Endothelial cell of umbilical vein (primary cell): ENCODE results near the gene ZBTB6. TPM values are rescaled to one million over a fixed set of nuclear protein-coding genes. Genes with fewer than 3 reads are reported as not detected.

ENCODE experiments used
- BruUV-seq: library from RNA; stranded (reverse); fragments of 400-500 nt; replicated peaks from 2 replicates; lab custom pipeline; 2021; lab: Mats Ljungman, UMichigan
- CTCF ChIA-PET: fragments of 300-600, 350-600 bp; sonication (Branson Sonifier 250); formaldehyde crosslinking; loops from one replicate; lab custom pipeline; 2021; ENCODE audit warnings: antibody characterized with exemption, inconsistent platforms; lab: Charles Lee
- POLR2A ChIA-PET: fragments of 300-600, 350-600 bp; sonication (Branson Sonifier 250); formaldehyde crosslinking; loops from one replicate; lab custom pipeline; 2021; ENCODE audit warnings: antibody characterized with exemption, inconsistent platforms; lab: Charles Lee
- DNase-seq: peaks from one replicate; pipeline ENCODE4 v3.0.0-alpha.2; 2011; ENCODE audit warnings: low read depth, low spot score
- FAIRE-seq: peaks from 2 replicates; lab custom pipeline; 2011; peaks lifted over from hg19 to GRCh38; lab: Jason Lieb, UNC
- H2AFZ ChIP-seq: 2 replicates; pipeline ENCODE4 v1.6.0; 2012; ENCODE audit warnings: low read depth, low read length, control low read depth, inconsistent platforms
- H3K27ac ChIP-seq: 2 replicates; pipeline ENCODE4 v1.5.1; 2011; ENCODE audit warnings: low read depth, mild to moderate bottlenecking, control low read depth, low read length, moderate library complexity; ENCODE audit not compliant: insufficient read depth
- H3K27me3 ChIP-seq, 2 experiments: 2 replicates each; pipeline versions ENCODE4 v1.6.0 to v1.6.1; 2011; ENCODE audit warnings: low read length in 2 of 2, mixed read lengths in 1 of 2; ENCODE audit not compliant: control insufficient read depth in 2 of 2, insufficient read depth in 2 of 2
- H3K36me3 ChIP-seq, 2 experiments: 2 replicates in 1 of 2; 3 replicates in 1 of 2; pipeline ENCODE4 v1.5.1; 2011; ENCODE audit warnings: low read length in 2 of 2, mild to moderate bottlenecking in 1 of 2, moderate library complexity in 1 of 2; ENCODE audit not compliant: control insufficient read depth in 2 of 2, insufficient read depth in 2 of 2; ENCODE audit errors: extremely low read depth in 1 of 2
- H3K4me1 ChIP-seq: 3 replicates; pipeline ENCODE4 v1.5.1; 2011; ENCODE audit warnings: mild to moderate bottlenecking, low read length; ENCODE audit not compliant: control insufficient read depth, insufficient read depth; ENCODE audit errors: extremely low read depth
- H3K4me2 ChIP-seq: 2 replicates; pipeline ENCODE4 v1.6.1; 2011; ENCODE audit warnings: low read length, control low read depth, mixed read lengths; ENCODE audit not compliant: insufficient read depth
- H3K4me3 ChIP-seq, 3 experiments: fragments of 200-600 bp in 1 of 3; sonication (generic), shearing (Covaris generic) in 1 of 3; replicated peaks in 1 of 3; 2 replicates each; pipeline ENCODE4 v1.5.1; 2011 to 2016; ENCODE audit warnings: control low read depth in 3 of 3, low read length in 3 of 3, mild to moderate bottlenecking in 2 of 3, inconsistent platforms in 1 of 3, low read depth in 1 of 3, moderate library complexity in 1 of 3; ENCODE audit not compliant: insufficient read depth in 1 of 3
- H3K79me2 ChIP-seq: 2 replicates; pipeline ENCODE4 v1.6.0; 2012; ENCODE audit warnings: low read length, inconsistent platforms; ENCODE audit not compliant: control insufficient read depth, insufficient read depth
- H3K9ac ChIP-seq: replicated peaks from 2 replicates; pipeline ENCODE3; 2011; ENCODE audit warnings: low read length, control low read depth; ENCODE audit not compliant: insufficient read depth; ENCODE audit errors: extremely low read depth
- H3K9me1 ChIP-seq: replicated peaks from 3 replicates; pipeline ENCODE4 v1.6.0; 2011; ENCODE audit warnings: mild to moderate bottlenecking, low read length; ENCODE audit not compliant: control insufficient read depth, insufficient read depth; ENCODE audit errors: extremely low read depth
- H3K9me3 ChIP-seq: replicated peaks from 2 replicates; pipeline ENCODE4 v1.5.1; 2012; ENCODE audit warnings: low read length, inconsistent platforms; ENCODE audit not compliant: control insufficient read depth, insufficient read depth
- H4K20me1 ChIP-seq: replicated peaks from 2 replicates; pipeline ENCODE3; 2011; ENCODE audit warnings: mild to moderate bottlenecking, low read length; ENCODE audit not compliant: control insufficient read depth, insufficient read depth; ENCODE audit errors: extremely low read depth
- CTCF ChIP-seq, 2 donors: IDR thresholded peaks; 1 replicate in 1 of 2; 2 replicates in 1 of 2; pipeline ENCODE4 v1.5.1; 2011; ENCODE audit warnings: low read length in 2 of 2, mild to moderate bottlenecking in 2 of 2, moderate library complexity in 2 of 2, control low read depth in 1 of 2, inconsistent platforms in 1 of 2, low read depth in 1 of 2; ENCODE audit not compliant: insufficient read depth in 1 of 2; ENCODE audit errors: extremely low read depth in 1 of 2
- EZH2 ChIP-seq: IDR thresholded peaks from 2 replicates; pipeline ENCODE4 v1.6.1; 2012; ENCODE audit warnings: borderline replicate concordance, low read depth, mild to moderate bottlenecking, moderate library complexity, low read length, inconsistent platforms; ENCODE audit not compliant: severe bottlenecking
- FOS ChIP-seq: IDR thresholded peaks from 2 replicates; pipeline ENCODE4 v1.6.1; 2011; ENCODE audit warnings: mild to moderate bottlenecking, low read length, moderate library complexity, borderline replicate concordance; ENCODE audit not compliant: insufficient read depth
- GATA2 ChIP-seq: IDR thresholded peaks from 2 replicates; pipeline ENCODE4 v1.7.0; 2011; ENCODE audit warnings: low read depth, mild to moderate bottlenecking, moderate library complexity, mixed read lengths, low read length; ENCODE audit not compliant: insufficient read length, insufficient read depth
- JUN ChIP-seq: IDR thresholded peaks from 2 replicates; pipeline ENCODE4 v1.6.1; 2011; ENCODE audit warnings: borderline replicate concordance, low read depth; ENCODE audit not compliant: insufficient read length, insufficient read depth
- MAX ChIP-seq: IDR thresholded peaks from 2 replicates; pipeline ENCODE4 v1.6.1; 2011; ENCODE audit not compliant: insufficient read depth, insufficient read length
- MYC ChIP-seq: IDR thresholded peaks from one replicate; pipeline ENCODE4 v1.6.1; 2011; ENCODE audit warnings: mild to moderate bottlenecking, low read depth, low read length
- POLR2A ChIP-seq: IDR thresholded peaks from 2 replicates; pipeline ENCODE4 v1.6.1; 2012; ENCODE audit warnings: low read depth, mild to moderate bottlenecking, control low read depth, low read length
- POLR2AphosphoS5 ChIP-seq: IDR thresholded peaks from 2 replicates; pipeline ENCODE4 v1.6.1; 2012; ENCODE audit warnings: low read depth, mild to moderate bottlenecking, control low read depth, low read length, moderate library complexity; ENCODE audit not compliant: insufficient read depth
- dilution Hi-C: fragments of 300-500 bp; cut with MboI; formaldehyde crosslinking; loops from one replicate; pipeline ENCODE4 v1.15.0; 2019; ENCODE audit warnings: low sequenced_read_pairs; ENCODE audit not compliant: extremely low pct_ligation_motif_present
- intact Hi-C: fragments of 100-400 bp; cut with micrococcal nuclease; formaldehyde crosslinking; loops from one replicate; pipeline ENCODE4 v1.10.0; 2022
- polyA plus RNA-seq, 4 experiments: library from polyadenylated mRNA; depleted of rRNA in 3 of 4; stranded (reverse) in 3 of 4; unstranded in 1 of 4; fragments of >200 nt; gene quantifications; 2 replicates each; pipeline versions ENCODE4 v1.2.1 to v1.2.3, GENCODE V29; 2011 to 2012; ENCODE audit warnings: missing spikeins in 1 of 4
- total RNA-seq: library from RNA; stranded (reverse); gene quantifications from 2 replicates; pipeline ENCODE4 v1.2.3, GENCODE V29; 2021

ZBTB6 gene
- total and polyA plus RNA-seq, 2 donors (not counting 3 experiments of a cell fraction or from before 2014, with no cell fraction given), result 1.6 to 5.5 TPM

- peak; percentile 54 for TF ChIP-seq FOS
- TF ChIP-seq MYC, result no peak
- no peak for TF ChIP-seq CTCF (IDR thresholded peaks at IDR 0.05; ENCODE audit: extremely low read depth in 1 of 2, insufficient read depth in 1 of 2, low read depth in 1 of 2, low read length in 2 of 2)
- no peak for TF ChIP-seq GATA2
- no peak for TF ChIP-seq POLR2AphosphoS5
- no peak for TF ChIP-seq MAX
- TF ChIP-seq EZH2, result no peak
- TF ChIP-seq JUN, result peak; percentile 59
- TF ChIP-seq POLR2A, result no peak
- Histone ChIP-seq H3K9ac (peak overlapping the region; percentile 5), H3K36me3 (peaks cover 0 to 2% of the 10 kb centered on the region in 2 experiments), H2AFZ (no peak overlapping the region), H3K4me1 (peaks cover 24% of the 10 kb centered on the region), H3K27me3 (no peaks in the 10 kb centered on the region), H3K9me1 (no peaks in the 10 kb centered on the region), H4K20me1 (no peaks in the 10 kb centered on the region), H3K9me3 (no peaks in the 10 kb centered on the region), H3K27ac (peak overlapping the region; percentile 74), H3K4me3 (no peak overlapping the region), H3K4me2 (peak overlapping the region; percentile 86), H3K79me2 (peaks cover 35% of the 10 kb centered on the region)
- CTCF ChIA-PET, result interaction anchor here (0.6 to 1.6 kb wide), 7 partner anchors 9 to 42 kb away, joined by 3 to 9 read pairs (median 4); partner anchors contain the start of genes RABGAP1 and ZBTB6
- dilution Hi-C loops (no loop called here), intact Hi-C loops (no loop called here)
- peak; percentile 88 for DNase-seq
- no TSS peak for BruUV-seq
- POLR2A ChIA-PET, result interaction anchor here (1.0 kb wide), 1 partner anchor 13 kb away, joined by 10 read pairs; the partner anchor contains the start of gene RABGAP1
- FAIRE-seq, result peak; percentile 68
Measured at GRCh38 chr9:122954253-122954691, 41.1 kb upstream of the ZBTB6 start.
